ENCODE data around the gene TWIST2.

DNA sequence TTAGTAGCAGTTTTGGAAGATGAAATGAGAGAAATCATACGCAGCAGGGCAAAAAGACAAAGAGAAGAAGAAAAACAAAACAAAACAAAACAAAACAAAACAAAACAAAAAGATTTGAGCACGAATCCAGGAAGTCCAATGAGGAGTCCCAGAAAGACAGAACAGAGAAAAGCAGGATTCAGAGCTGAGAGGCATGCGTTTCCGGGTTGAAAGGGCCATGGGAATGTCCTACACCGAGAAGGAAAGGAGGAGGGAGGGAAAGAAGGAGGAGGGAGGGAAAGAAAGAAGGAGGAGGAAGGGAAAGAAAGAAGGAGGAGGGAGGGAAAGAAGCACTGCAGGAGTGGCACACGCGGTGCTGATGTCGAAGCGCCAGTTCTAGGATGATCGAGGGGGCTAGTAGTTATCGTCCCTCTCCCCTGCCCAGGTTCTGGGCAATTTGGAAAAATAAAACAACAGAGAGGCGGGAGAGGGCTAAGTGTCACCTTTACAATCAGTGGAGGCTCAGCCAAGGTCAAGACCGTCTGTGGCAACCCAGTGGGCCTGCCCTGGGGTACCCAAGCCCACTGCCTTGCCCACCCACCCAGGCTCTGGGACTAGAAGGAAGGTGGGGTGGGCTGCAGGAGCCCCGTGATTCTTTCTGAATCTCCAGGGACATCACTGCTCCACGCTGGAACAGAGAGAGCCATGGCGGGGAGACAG, 68.4 kb downstream of the TWIST2 start:
- TF ChIP-seq EP300 (IDR thresholded peaks at IDR 0.05) (no peak), CTCF (IDR thresholded peaks at IDR 0.05) (no peak)
